Hepatocyte (in vitro differentiated cells): Measurements from ENCODE around the gene DHRS9.

Experiments used
- CTCF ChIP-seq: fragments of 200-600 bp; sonication (generic); IDR thresholded peaks from 2 replicates; pipeline ENCODE4 v1.5.1; 2016; ENCODE audit warnings: antibody characterized with exemption, mild to moderate bottlenecking; ENCODE audit not compliant: poor library complexity
- EZH2 ChIP-seq: fragments of 200-600 bp; sonication (generic); IDR thresholded peaks from 2 replicates; pipeline ENCODE4 v1.6.1; 2016; ENCODE audit warnings: antibody characterized with exemption, mild to moderate bottlenecking, borderline replicate concordance
- EZH2phosphoT487 ChIP-seq: fragments of 200-600 bp; sonication (generic); IDR thresholded peaks from one replicate; pipeline ENCODE4 v1.6.1; 2018; ENCODE audit warnings: antibody characterized with exemption, mild to moderate bottlenecking, low read depth, moderate library complexity; ENCODE audit not compliant: unreplicated experiment, severe bottlenecking

DNA sequence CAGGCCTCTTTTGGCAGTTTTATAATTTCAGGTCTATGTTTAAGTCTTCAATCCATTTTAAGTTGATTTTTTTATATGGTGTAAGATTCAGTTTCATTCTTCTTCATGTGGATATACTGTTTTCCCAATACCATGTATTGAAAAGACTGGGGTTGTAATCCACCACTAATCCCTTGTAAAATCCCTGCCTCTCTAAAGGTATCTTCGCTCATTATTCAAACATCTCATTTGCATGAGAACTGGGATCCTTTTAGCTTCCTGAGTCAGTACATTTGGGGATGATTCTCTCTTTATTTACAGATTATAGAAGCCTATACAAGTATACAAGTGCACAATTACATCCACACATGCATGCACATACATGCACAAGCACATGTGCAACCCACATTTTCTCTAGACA, 25.3 kb downstream of the DHRS9 start:
- no peak for TF ChIP-seq EZH2phosphoT487
- no peak for TF ChIP-seq EZH2
- TF ChIP-seq CTCF: no peak
